ENCODE data around the gene RHOXF2B. TPM values are rescaled to one million over a fixed set of nuclear protein-coding genes. Genes with fewer than 3 reads are reported as not detected.
"Not testable (repeated sequence)": the region's sequence is repeated elsewhere in the genome, so short reads cannot be mapped to it uniquely, and the experiment has no call there.

RHOXF2B gene
- total RNA-seq, result not detected

DNA sequence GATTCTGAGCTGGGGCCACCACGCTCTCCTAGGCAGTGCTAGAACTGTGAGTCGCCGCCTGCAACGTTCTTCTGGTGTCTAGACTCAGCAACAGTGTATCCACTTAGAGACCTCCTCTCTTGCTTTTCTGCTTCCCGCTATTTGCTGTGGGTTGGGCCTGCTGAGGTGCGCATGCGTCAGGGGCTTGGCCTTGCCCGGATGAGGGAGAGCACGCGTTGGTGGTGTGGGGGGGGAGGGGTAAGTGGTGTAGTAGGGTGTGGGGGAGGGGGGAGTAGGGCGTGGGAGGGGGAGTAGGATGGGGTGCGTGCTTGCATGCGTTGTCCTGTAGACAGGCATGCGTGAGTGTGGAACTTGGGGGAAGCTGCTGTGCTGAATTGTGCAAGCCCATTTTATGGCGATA lies at the start of gene RHOXF2B:
RHOXF2B (minus strand) TSS at position 101 of the 400 bp plus-strand sequence. CDS start 138 bp downstream, outside the sequence.
- DNase-seq; CTCF ChIA-PET; POLR2A ChIA-PET; intact Hi-C loops (cut with micrococcal nuclease); H3K9me3 Mint-ChIP-seq; H3K4me3 Mint-ChIP-seq; H3K4me1 Mint-ChIP-seq (ENCODE audit: low read depth); H3K36me3 Mint-ChIP-seq (ENCODE audit: low read depth); H3K27ac Mint-ChIP-seq; H3K27me3 Mint-ChIP-seq; ATAC-seq: not testable (repeated sequence)

DNA sequence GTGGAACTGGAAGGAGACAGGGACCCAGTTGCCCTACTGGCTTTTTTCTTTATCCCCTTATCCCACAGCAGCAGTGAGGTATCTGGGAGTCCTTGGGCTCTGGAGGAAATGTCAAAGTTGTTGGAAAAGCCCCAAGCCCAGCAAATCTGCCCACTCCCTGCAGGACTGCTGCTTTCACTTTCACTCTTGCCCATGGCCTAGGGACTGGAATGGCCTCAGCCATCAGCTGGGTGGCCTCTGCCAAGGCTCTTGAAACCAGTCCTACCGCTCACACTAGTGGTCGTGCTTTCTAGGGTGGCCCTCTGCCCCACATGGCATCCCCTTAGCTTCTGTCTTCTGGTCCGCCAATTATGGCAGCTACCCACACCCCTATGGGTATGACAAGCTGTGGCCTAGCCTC lies 48.0 kb upstream of the RHOXF2B start:
- no peaks in the 10 kb centered on the region for H3K27me3 Mint-ChIP-seq
- no peak overlapping the region for H3K27ac Mint-ChIP-seq
- no peaks in the 10 kb centered on the region for H3K9me3 Mint-ChIP-seq
- H3K36me3 Mint-ChIP-seq (ENCODE audit: low read depth), result no peaks in the 10 kb centered on the region
- ChIA-PET POLR2A (no interaction called here), CTCF (no interaction called here)
- TF ChIP-seq CTCF (IDR thresholded peaks at IDR 0.05), result no peak
- no peak for ATAC-seq
- DNase-seq, result no peak
- H3K4me3 Mint-ChIP-seq, result no peak overlapping the region
- peaks cover 4% of the 10 kb centered on the region for H3K4me1 Mint-ChIP-seq (ENCODE audit: low read depth)
- intact Hi-C loops (cut with micrococcal nuclease), result no loop called here

GRCh38 chrX:120120223-120120622 lies 42.7 kb upstream of the RHOXF2B start:
- CTCF ChIA-PET, result interaction anchor here (1.2 kb wide), 1 partner anchor 10 kb away, joined by 3 read pairs; no protein-coding TSS in a partner anchor
- H3K9me3 Mint-ChIP-seq, result no peaks in the 10 kb centered on the region
- no peaks in the 10 kb centered on the region for H3K27me3 Mint-ChIP-seq
- peaks cover 2% of the 10 kb centered on the region for H3K4me1 Mint-ChIP-seq (ENCODE audit: low read depth)
- intact Hi-C loops (cut with micrococcal nuclease), result no loop called here
- no peak overlapping the region for H3K27ac Mint-ChIP-seq
- no peak for DNase-seq
- no peaks in the 10 kb centered on the region for H3K36me3 Mint-ChIP-seq (ENCODE audit: low read depth)
- TF ChIP-seq CTCF (IDR thresholded peaks at IDR 0.05), result no peak
- POLR2A ChIA-PET, result no interaction called here
- ATAC-seq, result no peak
- H3K4me3 Mint-ChIP-seq, result no peak overlapping the region

DNA sequence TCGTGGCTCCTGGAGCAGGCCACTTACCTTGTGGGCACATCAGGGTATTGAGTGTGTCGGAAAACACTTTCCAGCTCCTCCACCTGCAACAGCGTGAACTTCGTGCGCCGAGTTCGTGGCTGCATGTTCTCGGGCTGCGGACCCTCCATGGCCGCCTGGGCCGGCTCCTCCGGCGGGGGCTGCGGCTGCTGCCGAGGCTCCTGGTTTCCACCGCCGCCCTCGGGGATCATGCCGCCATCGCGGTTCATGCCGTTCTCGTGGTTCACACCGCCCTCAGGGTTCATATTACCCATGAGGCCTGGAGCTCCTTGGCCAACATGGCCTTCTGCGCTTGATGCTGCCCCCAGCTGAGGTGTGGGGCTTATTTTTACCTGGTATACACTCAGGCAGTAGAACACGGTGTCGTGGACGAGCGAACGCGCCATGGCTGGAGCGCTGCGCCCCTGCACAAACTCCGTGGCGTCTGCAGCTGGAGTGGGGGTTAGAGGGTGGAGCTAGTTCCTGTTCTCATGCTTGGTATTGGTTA lies 38.0 kb upstream of the RHOXF2B start, which contains the start of gene RHOXF1:
RHOXF1 (minus strand) TSS at position 476 of the 526 bp plus-strand sequence; CDS start at position 425, 51 bp downstream.
- H3K27me3 Mint-ChIP-seq, result no peaks in the 10 kb centered on the region
- no peak for DNase-seq
- H3K27ac Mint-ChIP-seq, result no peak within 1 kb of the TSS
- ChIA-PET CTCF (no interaction called here), POLR2A (no interaction called here)
- no peak for ATAC-seq
- no peaks in the 10 kb centered on the region for H3K4me1 Mint-ChIP-seq (ENCODE audit: low read depth)
- no peaks in the 10 kb centered on the region for H3K9me3 Mint-ChIP-seq
- H3K36me3 Mint-ChIP-seq (ENCODE audit: low read depth), result no peaks in the 10 kb centered on the region
- no peak for TF ChIP-seq CTCF (IDR thresholded peaks at IDR 0.05)
- intact Hi-C loops (cut with micrococcal nuclease), result no loop called here
- no peak within 1 kb of the TSS for H3K4me3 Mint-ChIP-seq

DNA sequence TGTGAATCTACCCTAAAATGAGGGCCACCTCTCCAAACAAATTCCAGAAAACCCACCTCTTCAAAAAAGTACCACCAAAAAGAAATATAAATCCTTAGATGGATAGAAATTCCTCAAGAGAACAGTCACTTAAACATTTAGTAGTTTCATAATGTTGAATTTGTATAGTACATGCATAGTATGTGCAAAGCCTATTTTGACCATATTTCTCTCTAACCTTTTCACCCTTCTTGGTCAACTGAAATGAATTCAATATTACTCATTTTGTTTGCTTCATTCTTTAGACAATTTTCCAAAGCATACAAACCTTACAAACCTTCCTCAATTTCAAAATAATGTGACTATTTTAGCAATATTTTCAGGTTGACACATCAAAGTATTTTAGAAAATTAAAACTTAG lies 34.1 kb upstream of the RHOXF2B start:
- DNase-seq (no peak), ATAC-seq (no peak)
- Mint-ChIP-seq H3K36me3 (ENCODE audit: low read depth) (no peaks in the 10 kb centered on the region), H3K9me3 (no peaks in the 10 kb centered on the region), H3K4me1 (ENCODE audit: low read depth) (no peaks in the 10 kb centered on the region), H3K27me3 (no peaks in the 10 kb centered on the region), H3K27ac (no peak overlapping the region), H3K4me3 (no peak overlapping the region)
- ChIA-PET POLR2A (no interaction called here), CTCF (no interaction called here)
- intact Hi-C loops (cut with micrococcal nuclease), result no loop called here
- TF ChIP-seq CTCF (IDR thresholded peaks at IDR 0.05), result no peak

GRCh38 chrX:120109378-120109777 lies 31.9 kb upstream of the RHOXF2B start:
- no peak overlapping the region for H3K27ac Mint-ChIP-seq
- intact Hi-C loops (cut with micrococcal nuclease), result no loop called here

GRCh38 chrX:120104707-120105106 lies 27.2 kb upstream of the RHOXF2B start:
- intact Hi-C loops (cut with micrococcal nuclease); DNase-seq; H3K4me1 Mint-ChIP-seq (ENCODE audit: low read depth); ATAC-seq; H3K27ac Mint-ChIP-seq; H3K4me3 Mint-ChIP-seq; POLR2A ChIA-PET; H3K9me3 Mint-ChIP-seq; H3K27me3 Mint-ChIP-seq; CTCF ChIA-PET; H3K36me3 Mint-ChIP-seq (ENCODE audit: low read depth): not testable (repeated sequence)

More at GRCh38 chrX:120109378-120109777, 31.9 kb upstream of the RHOXF2B start:
- ATAC-seq, result no peak
- no peaks in the 10 kb centered on the region for H3K27me3 Mint-ChIP-seq
- ChIA-PET POLR2A (no interaction called here), CTCF (no interaction called here)
- TF ChIP-seq CTCF (IDR thresholded peaks at IDR 0.05), result no peak
- no peak for DNase-seq
- H3K36me3 Mint-ChIP-seq (ENCODE audit: low read depth), result no peaks in the 10 kb centered on the region
- no peaks in the 10 kb centered on the region for H3K4me1 Mint-ChIP-seq (ENCODE audit: low read depth)
- H3K4me3 Mint-ChIP-seq, result no peak overlapping the region
- H3K9me3 Mint-ChIP-seq, result no peaks in the 10 kb centered on the region

GRCh38 chrX:120101057-120101456 lies 23.6 kb upstream of the RHOXF2B start:
- CTCF ChIA-PET; H3K4me3 Mint-ChIP-seq; H3K9me3 Mint-ChIP-seq; intact Hi-C loops (cut with micrococcal nuclease); H3K27ac Mint-ChIP-seq; POLR2A ChIA-PET; H3K27me3 Mint-ChIP-seq; H3K36me3 Mint-ChIP-seq (ENCODE audit: low read depth); DNase-seq; ATAC-seq; H3K4me1 Mint-ChIP-seq (ENCODE audit: low read depth): not testable (repeated sequence)

Measured in activated CD8-positive, alpha-beta T cell treated with anti-CD3 and anti-CD28 coated beads for 36 hours (primary cell).